SK-N-MC (cell line): ENCODE data around the gene H2BK1.

Experiments
- EZH2 ChIP-seq: fragments of 200-600 bp; sonication (generic); IDR thresholded peaks from one replicate; pipeline ENCODE4 v1.6.1; 2017; ENCODE audit warnings: antibody characterized with exemption
- POLR2AphosphoS5 ChIP-seq: IDR thresholded peaks from 2 replicates; pipeline ENCODE4 v1.6.1; 2012; ENCODE audit warnings: mild to moderate bottlenecking, low read depth, low read length, borderline replicate concordance

GRCh38 chr7:151194188-151194587 is 16.1 kb downstream of the H2BK1 start:
- TF ChIP-seq EZH2 (no peak), POLR2AphosphoS5 (no peak)
